GM12878 (cell line): Measurements from ENCODE around the gene ZFPM1. TPM values are rescaled to one million over a fixed set of nuclear protein-coding genes. Genes with fewer than 3 reads are reported as not detected.

Source experiments
- BRCA1 ChIP-seq: IDR thresholded peaks from 2 replicates; pipeline ENCODE4 v1.6.1; 2011; ENCODE audit warnings: low read depth, low read length, improper control_type of control experiment
- CHD4 ChIP-seq: fragments of 200-600 bp; sonication (generic); IDR thresholded peaks from 2 replicates; pipeline ENCODE4 v1.6.1; 2016; ENCODE audit warnings: mild to moderate bottlenecking
- CREM ChIP-seq: IDR thresholded peaks from 2 replicates; pipeline ENCODE4 v1.6.1; 2014; ENCODE audit warnings: antibody characterized with exemption, low read depth
- ESRRA ChIP-seq: IDR thresholded peaks from 2 replicates; pipeline ENCODE4 v1.6.1; 2012; ENCODE audit warnings: mild to moderate bottlenecking, low read length, improper control_type of control experiment
- GATAD2B ChIP-seq: fragments of 450-650 bp; conservative IDR thresholded peaks from 2 replicates; pipeline ENCODE4 v1.6.1; 2017; ENCODE audit warnings: low read depth, mild to moderate bottlenecking, moderate library complexity
- HDAC2 ChIP-seq: fragments of 200-600 bp; sonication (generic); IDR thresholded peaks from 2 replicates; pipeline ENCODE4 v1.6.1; 2017
- JUND ChIP-seq: IDR thresholded peaks from 2 replicates; pipeline ENCODE4 v1.6.1; 2012; ENCODE audit warnings: low read depth, mild to moderate bottlenecking, low read length, improper control_type of control experiment, moderate library complexity
- MEF2B ChIP-seq: fragments of 450-650 bp; IDR thresholded peaks from 2 replicates; pipeline ENCODE4 v1.6.1; 2018; ENCODE audit warnings: mild to moderate bottlenecking, moderate library complexity; ENCODE audit not compliant: partially characterized antibody, poor library complexity, severe bottlenecking
- NR2C2 ChIP-seq: IDR thresholded peaks from 2 replicates; pipeline ENCODE4 v1.6.1; 2011; ENCODE audit warnings: borderline replicate concordance, low read depth; ENCODE audit not compliant: control insufficient read depth, insufficient read length
- POLR2A ChIP-seq: IDR thresholded peaks from 2 replicates; pipeline ENCODE4 v1.6.1; 2011; ENCODE audit warnings: low read depth, mild to moderate bottlenecking, low read length
- POLR2AphosphoS5 ChIP-seq: IDR thresholded peaks from 2 replicates; pipeline ENCODE4 v1.6.1; 2011; ENCODE audit warnings: mild to moderate bottlenecking, low read length, inconsistent platforms
- POU2F2 ChIP-seq: IDR thresholded peaks from 3 replicates; pipeline ENCODE4 v1.6.1; 2011; ENCODE audit warnings: low read depth, mild to moderate bottlenecking, low read length, borderline replicate concordance
- TARDBP ChIP-seq: IDR thresholded peaks from 2 replicates; pipeline ENCODE4 v1.6.1; 2016; ENCODE audit warnings: borderline replicate concordance
- TBL1XR1 ChIP-seq: IDR thresholded peaks from 2 replicates; pipeline ENCODE4 v1.6.1; 2012; ENCODE audit warnings: low read depth, low read length, improper control_type of control experiment
- polyA plus RNA-seq, 11 experiments: library from polyadenylated mRNA; depleted of rRNA in 4 of 11; unstranded in 6 of 11; stranded (reverse) in 5 of 11; fragments of >200 nt; fragmentation: Nextera tagmentation in 4 of 11; fragmentation: Illumina TruSeq in 1 of 11; extraction: Ambion mirVana in 4 of 11; extraction: Trizol in 1 of 11; gene quantifications; 1 replicate in 1 of 11; 2 replicates in 10 of 11; pipeline versions ENCODE4 v1.2.1 to v1.2.3, GENCODE V29; 2011 to 2016; ENCODE audit warnings: inconsistent platforms in 2 of 11, missing spikeins in 2 of 11, low read depth in 1 of 11
- total RNA-seq, 4 experiments: library from RNA; depleted of rRNA in 3 of 4; stranded (reverse); fragments of >200 nt in 3 of 4; fragmentation: Illumina TruSeq in 1 of 4; extraction: Trizol in 1 of 4; gene quantifications; 2 replicates each; pipeline versions ENCODE4 v1.2.1 to v1.2.3, GENCODE V29; 2013 to 2021
- TF ChIP-seq, protein P1 (sequence below): IDR thresholded peaks from 2 replicates; pipeline ENCODE4 v1.6.1; 2011; ENCODE audit warnings: borderline replicate concordance, low read depth, mild to moderate bottlenecking, moderate library complexity, low read length; ENCODE audit not compliant: insufficient read depth, poor library complexity, severe bottlenecking
- TF ChIP-seq, protein P2 (sequence below): IDR thresholded peaks from 2 replicates; pipeline ENCODE4 v1.6.1; 2012; ENCODE audit warnings: mild to moderate bottlenecking, low read depth, low read length

Gene ZFPM1
- total and polyA plus RNA-seq, 10 of the 15 experiments (the other 5 are each of a cell fraction or from before 2014, with no cell fraction given) = 0.02 to 5.1 (median 0.30) TPM

DNA sequence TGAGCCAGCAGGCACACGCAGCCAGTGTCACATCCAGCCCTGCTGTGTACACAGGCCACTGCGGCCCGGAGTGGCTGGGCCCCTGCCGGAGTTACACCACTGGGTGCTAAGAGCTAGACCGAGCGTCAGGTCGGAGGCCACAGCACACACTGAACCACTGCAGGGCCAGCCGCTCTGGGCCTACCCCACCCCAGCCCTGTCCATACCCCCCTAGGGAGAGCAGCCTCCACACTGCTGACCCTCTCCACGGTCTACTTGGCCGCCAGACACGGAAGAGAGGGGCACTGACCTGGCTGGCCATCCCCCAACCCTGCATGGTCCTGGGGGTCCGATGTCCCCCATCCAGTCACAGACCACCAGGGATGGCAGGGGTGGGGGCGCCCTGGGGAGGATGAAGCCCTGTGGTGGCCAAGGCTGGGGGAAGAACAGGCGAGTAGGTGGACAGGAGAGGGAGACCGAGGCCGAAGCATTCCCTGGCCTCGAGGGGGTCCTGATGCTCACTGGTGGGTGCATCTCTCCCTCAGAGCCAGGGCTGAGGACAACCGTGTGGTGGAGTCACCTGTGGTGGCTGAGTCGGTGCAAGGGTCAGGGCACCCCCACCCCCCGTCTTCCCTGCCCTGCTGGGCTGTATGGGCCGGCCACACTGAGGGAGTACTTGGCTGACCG is 82.2 kb downstream of the ZFPM1 start (continued):
- TF ChIP-seq, protein P1, sequence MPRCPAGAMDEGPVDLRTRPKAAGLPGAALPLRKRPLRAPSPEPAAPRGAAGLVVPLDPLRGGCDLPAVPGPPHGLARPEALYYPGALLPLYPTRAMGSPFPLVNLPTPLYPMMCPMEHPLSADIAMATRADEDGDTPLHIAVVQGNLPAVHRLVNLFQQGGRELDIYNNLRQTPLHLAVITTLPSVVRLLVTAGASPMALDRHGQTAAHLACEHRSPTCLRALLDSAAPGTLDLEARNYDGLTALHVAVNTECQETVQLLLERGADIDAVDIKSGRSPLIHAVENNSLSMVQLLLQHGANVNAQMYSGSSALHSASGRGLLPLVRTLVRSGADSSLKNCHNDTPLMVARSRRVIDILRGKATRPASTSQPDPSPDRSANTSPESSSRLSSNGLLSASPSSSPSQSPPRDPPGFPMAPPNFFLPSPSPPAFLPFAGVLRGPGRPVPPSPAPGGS = no peak
- TF ChIP-seq POU2F2 = 0 out of 3 replicates have a peak, but pooled peaks have one; percentile 9
- TF ChIP-seq TARDBP = no peak
- no peak for TF ChIP-seq CHD4
- no peak for TF ChIP-seq CREM
- TF ChIP-seq TBL1XR1 = no peak
- TF ChIP-seq HDAC2 = no peak
- TF ChIP-seq, protein P2, sequence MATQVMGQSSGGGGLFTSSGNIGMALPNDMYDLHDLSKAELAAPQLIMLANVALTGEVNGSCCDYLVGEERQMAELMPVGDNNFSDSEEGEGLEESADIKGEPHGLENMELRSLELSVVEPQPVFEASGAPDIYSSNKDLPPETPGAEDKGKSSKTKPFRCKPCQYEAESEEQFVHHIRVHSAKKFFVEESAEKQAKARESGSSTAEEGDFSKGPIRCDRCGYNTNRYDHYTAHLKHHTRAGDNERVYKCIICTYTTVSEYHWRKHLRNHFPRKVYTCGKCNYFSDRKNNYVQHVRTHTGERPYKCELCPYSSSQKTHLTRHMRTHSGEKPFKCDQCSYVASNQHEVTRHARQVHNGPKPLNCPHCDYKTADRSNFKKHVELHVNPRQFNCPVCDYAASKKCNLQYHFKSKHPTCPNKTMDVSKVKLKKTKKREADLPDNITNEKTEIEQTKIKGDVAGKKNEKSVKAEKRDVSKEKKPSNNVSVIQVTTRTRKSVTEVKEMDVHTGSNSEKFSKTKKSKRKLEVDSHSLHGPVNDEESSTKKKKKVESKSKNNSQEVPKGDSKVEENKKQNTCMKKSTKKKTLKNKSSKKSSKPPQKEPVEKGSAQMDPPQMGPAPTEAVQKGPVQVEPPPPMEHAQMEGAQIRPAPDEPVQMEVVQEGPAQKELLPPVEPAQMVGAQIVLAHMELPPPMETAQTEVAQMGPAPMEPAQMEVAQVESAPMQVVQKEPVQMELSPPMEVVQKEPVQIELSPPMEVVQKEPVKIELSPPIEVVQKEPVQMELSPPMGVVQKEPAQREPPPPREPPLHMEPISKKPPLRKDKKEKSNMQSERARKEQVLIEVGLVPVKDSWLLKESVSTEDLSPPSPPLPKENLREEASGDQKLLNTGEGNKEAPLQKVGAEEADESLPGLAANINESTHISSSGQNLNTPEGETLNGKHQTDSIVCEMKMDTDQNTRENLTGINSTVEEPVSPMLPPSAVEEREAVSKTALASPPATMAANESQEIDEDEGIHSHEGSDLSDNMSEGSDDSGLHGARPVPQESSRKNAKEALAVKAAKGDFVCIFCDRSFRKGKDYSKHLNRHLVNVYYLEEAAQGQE = no peak
- TF ChIP-seq POLR2AphosphoS5 = peak; percentile 61
- TF ChIP-seq GATAD2B = no peak
- TF ChIP-seq ESRRA = no peak
- TF ChIP-seq JUND = no peak
- no peak for TF ChIP-seq NR2C2
- no peak for TF ChIP-seq MEF2B
- TF ChIP-seq POLR2A = peak; percentile 64
- TF ChIP-seq BRCA1 = no peak
